Renal cortical epithelial cell (primary cell): ENCODE results near the gene DNAJC9. TPM values are rescaled to one million over a fixed set of nuclear protein-coding genes. Genes with fewer than 3 reads are reported as not detected.
"Not testable (repeated sequence)": the region's sequence is repeated elsewhere in the genome, so short reads cannot be mapped to it uniquely, and the experiment has no call there.

Experiments used
- DNase-seq: peaks from one replicate; pipeline ENCODE4 v3.0.0-alpha.2; 2011; ENCODE audit warnings: low read depth
- total RNA-seq: library from RNA; depleted of rRNA; stranded (reverse); fragments of >200 nt; gene quantifications from 2 replicates; pipeline ENCODE4 v1.2.3, GENCODE V29; 2014

DNAJC9 gene
- 21.2 and 40.8 TPM in 2 replicates for total RNA-seq

- DNase-seq = peak; percentile 78
These were observed at the start of gene DNAJC9 for GRCh38 chr10:73246646-73247508. Gene DNAJC9 (minus strand): TSS chr10:73247255. CDS start chr10:73247189, 66 bp downstream.

- DNase-seq = no peak
These were observed 46.4 kb upstream of the DNAJC9 start for GRCh38 chr10:73293461-73293860.

GRCh38 chr10:73289958-73290357 is 42.9 kb upstream of the DNAJC9 start:
- DNase-seq = no peak

- no peak for DNase-seq
These were observed 40.4 kb upstream of the DNAJC9 start for GRCh38 chr10:73287441-73287840.

GRCh38 chr10:73281097-73281496 is 34.0 kb upstream of the DNAJC9 start:
- DNase-seq = no peak

GRCh38 chr10:73264423-73264822 is 17.4 kb upstream of the DNAJC9 start:
- DNase-seq = no peak

GRCh38 chr10:73263693-73264347 is 16.8 kb upstream of the DNAJC9 start:
- DNase-seq = peak; percentile 57

GRCh38 chr10:73262880-73263555 is 16.0 kb upstream of the DNAJC9 start:
- DNase-seq = no peak

GRCh38 chr10:73262105-73262730 is 15.2 kb upstream of the DNAJC9 start:
- DNase-seq = peak; percentile 90

- no peak for DNase-seq
These were observed 14.4 kb upstream of the DNAJC9 start for GRCh38 chr10:73261362-73261995.

- not testable (repeated sequence) for DNase-seq
These were observed 11.6 kb upstream of the DNAJC9 start for GRCh38 chr10:73258612-73259011.

- no peak for DNase-seq
These were observed 6.1 kb upstream of the DNAJC9 start for GRCh38 chr10:73253225-73253555.

GRCh38 chr10:73252445-73253224 is 5.6 kb upstream of the DNAJC9 start, which contains the start of gene MRPS16:
Gene MRPS16 (minus strand): TSS chr10:73252644. CDS start chr10:73252482, 162 bp downstream.
- peak; percentile 96 for DNase-seq

GRCh38 chr10:73251683-73252444 is 4.8 kb upstream of the DNAJC9 start:
- DNase-seq = no peak

GRCh38 chr10:73248259-73248724 is 1.2 kb upstream of the DNAJC9 start:
- DNase-seq = no peak

- DNase-seq = no peak
These were observed 629 bp upstream of the DNAJC9 start for GRCh38 chr10:73247509-73248258.

- no peak for DNase-seq
These were observed 771 bp downstream of the DNAJC9 start for GRCh38 chr10:73246322-73246645.

GRCh38 chr10:73244866-73245477 is 2.1 kb downstream of the DNAJC9 start:
- DNase-seq = no peak

- no peak for DNase-seq
These were observed 7.1 kb downstream of the DNAJC9 start for GRCh38 chr10:73239908-73240307.
